ENCODE measurements around the gene CDH4.

CDH4 gene

GRCh38 chr20:61347443-61347842 lies 95.4 kb downstream of the CDH4 start:
- Histone ChIP-seq H3K9ac (ENCODE audit: low read length) (no peak overlapping the region), H3K9me3 (ENCODE audit: control insufficient read depth, insufficient read depth, low read depth, low read length) (no peaks in the 10 kb centered on the region), H3K4me1 (ENCODE audit: control insufficient read depth, insufficient read depth, low read length) (peaks cover 21% of the 10 kb centered on the region), H3K4me3 (ENCODE audit: low read depth, low read length) (no peak overlapping the region), H3K36me3 (ENCODE audit: control insufficient read depth, insufficient read depth, low read length) (no peaks in the 10 kb centered on the region), H3K27me3 (ENCODE audit: control insufficient read depth, insufficient read depth, low read length) (peaks cover 68% of the 10 kb centered on the region), H3K27ac (ENCODE audit: low read depth, low read length) (no peak overlapping the region)

- H3K9me3 ChIP-seq (ENCODE audit: control insufficient read depth, insufficient read depth, low read depth, low read length) = no peaks in the 10 kb centered on the region
- H3K36me3 ChIP-seq (ENCODE audit: control insufficient read depth, insufficient read depth, low read length) = no peaks in the 10 kb centered on the region
- no peak overlapping the region for H3K4me3 ChIP-seq (ENCODE audit: low read depth, low read length)
- no peak overlapping the region for H3K27ac ChIP-seq (ENCODE audit: low read depth, low read length)
- peaks cover 29% of the 10 kb centered on the region for H3K4me1 ChIP-seq (ENCODE audit: control insufficient read depth, insufficient read depth, low read length)
- H3K9ac ChIP-seq (ENCODE audit: low read length) = no peak overlapping the region
- peaks cover 67% of the 10 kb centered on the region for H3K27me3 ChIP-seq (ENCODE audit: control insufficient read depth, insufficient read depth, low read length)
Observed at GRCh38 chr20:61349447-61350165, 97.5 kb downstream of the CDH4 start.

GRCh38 chr20:61350500-61351250 lies 98.6 kb downstream of the CDH4 start:
- Histone ChIP-seq H3K4me1 (ENCODE audit: control insufficient read depth, insufficient read depth, low read length) (peaks cover 29% of the 10 kb centered on the region), H3K27ac (ENCODE audit: low read depth, low read length) (no peak overlapping the region), H3K4me3 (ENCODE audit: low read depth, low read length) (no peak overlapping the region), H3K9me3 (ENCODE audit: control insufficient read depth, insufficient read depth, low read depth, low read length) (no peaks in the 10 kb centered on the region), H3K9ac (ENCODE audit: low read length) (no peak overlapping the region), H3K27me3 (ENCODE audit: control insufficient read depth, insufficient read depth, low read length) (peaks cover 64% of the 10 kb centered on the region), H3K36me3 (ENCODE audit: control insufficient read depth, insufficient read depth, low read length) (no peaks in the 10 kb centered on the region)

- no peak overlapping the region for H3K9ac ChIP-seq (ENCODE audit: low read length)
- peaks cover 29% of the 10 kb centered on the region for H3K4me1 ChIP-seq (ENCODE audit: control insufficient read depth, insufficient read depth, low read length)
- H3K27ac ChIP-seq (ENCODE audit: low read depth, low read length) = no peak overlapping the region
- no peaks in the 10 kb centered on the region for H3K36me3 ChIP-seq (ENCODE audit: control insufficient read depth, insufficient read depth, low read length)
- no peaks in the 10 kb centered on the region for H3K9me3 ChIP-seq (ENCODE audit: control insufficient read depth, insufficient read depth, low read depth, low read length)
- peaks cover 60% of the 10 kb centered on the region for H3K27me3 ChIP-seq (ENCODE audit: control insufficient read depth, insufficient read depth, low read length)
- H3K4me3 ChIP-seq (ENCODE audit: low read depth, low read length) = peak overlapping the region; percentile 35; the same call in 1 of the 2 replicates
Observed at GRCh38 chr20:61352346-61353260, 100.5 kb downstream of the CDH4 start.

- Histone ChIP-seq H3K9me3 (ENCODE audit: control insufficient read depth, insufficient read depth, low read depth, low read length) (no peaks in the 10 kb centered on the region), H3K9ac (ENCODE audit: low read length) (no peak overlapping the region), H3K4me1 (ENCODE audit: control insufficient read depth, insufficient read depth, low read length) (peaks cover 28% of the 10 kb centered on the region), H3K27me3 (ENCODE audit: control insufficient read depth, insufficient read depth, low read length) (peaks cover 60% of the 10 kb centered on the region), H3K4me3 (ENCODE audit: low read depth, low read length) (no peak overlapping the region), H3K27ac (ENCODE audit: low read depth, low read length) (no peak overlapping the region), H3K36me3 (ENCODE audit: control insufficient read depth, insufficient read depth, low read length) (no peaks in the 10 kb centered on the region)
Observed at GRCh38 chr20:61353261-61354000, 101.4 kb downstream of the CDH4 start.

GRCh38 chr20:61354001-61354390 lies 101.9 kb downstream of the CDH4 start:
- no peaks in the 10 kb centered on the region for H3K36me3 ChIP-seq (ENCODE audit: control insufficient read depth, insufficient read depth, low read length)
- H3K4me1 ChIP-seq (ENCODE audit: control insufficient read depth, insufficient read depth, low read length) = peaks cover 23% of the 10 kb centered on the region
- H3K9me3 ChIP-seq (ENCODE audit: control insufficient read depth, insufficient read depth, low read depth, low read length) = no peaks in the 10 kb centered on the region
- no peak overlapping the region for H3K9ac ChIP-seq (ENCODE audit: low read length)
- peaks cover 61% of the 10 kb centered on the region for H3K27me3 ChIP-seq (ENCODE audit: control insufficient read depth, insufficient read depth, low read length)
- no peak overlapping the region for H3K27ac ChIP-seq (ENCODE audit: low read depth, low read length)
- H3K4me3 ChIP-seq (ENCODE audit: low read depth, low read length) = no peak overlapping the region

GRCh38 chr20:61354501-61354900 lies 102.4 kb downstream of the CDH4 start:
- Histone ChIP-seq H3K27me3 (ENCODE audit: control insufficient read depth, insufficient read depth, low read length) (peaks cover 61% of the 10 kb centered on the region), H3K9ac (ENCODE audit: low read length) (no peak overlapping the region), H3K36me3 (ENCODE audit: control insufficient read depth, insufficient read depth, low read length) (no peaks in the 10 kb centered on the region), H3K4me1 (ENCODE audit: control insufficient read depth, insufficient read depth, low read length) (peaks cover 18% of the 10 kb centered on the region), H3K9me3 (ENCODE audit: control insufficient read depth, insufficient read depth, low read depth, low read length) (no peaks in the 10 kb centered on the region), H3K27ac (ENCODE audit: low read depth, low read length) (no peak overlapping the region), H3K4me3 (ENCODE audit: low read depth, low read length) (no peak overlapping the region)

- H3K27ac ChIP-seq (ENCODE audit: low read depth, low read length) = no peak overlapping the region
- H3K36me3 ChIP-seq (ENCODE audit: control insufficient read depth, insufficient read depth, low read length) = no peaks in the 10 kb centered on the region
- no peaks in the 10 kb centered on the region for H3K9me3 ChIP-seq (ENCODE audit: control insufficient read depth, insufficient read depth, low read depth, low read length)
- peaks cover 62% of the 10 kb centered on the region for H3K27me3 ChIP-seq (ENCODE audit: control insufficient read depth, insufficient read depth, low read length)
- H3K4me1 ChIP-seq (ENCODE audit: control insufficient read depth, insufficient read depth, low read length) = peaks cover 14% of the 10 kb centered on the region; the same call in 1 of the 2 replicates
- no peak overlapping the region for H3K4me3 ChIP-seq (ENCODE audit: low read depth, low read length)
- H3K9ac ChIP-seq (ENCODE audit: low read length) = no peak overlapping the region
Observed at GRCh38 chr20:61354901-61355495, 102.9 kb downstream of the CDH4 start.

GRCh38 chr20:61355585-61355984 lies 103.5 kb downstream of the CDH4 start:
- Histone ChIP-seq H3K27ac (ENCODE audit: low read depth, low read length) (no peak overlapping the region), H3K9ac (ENCODE audit: low read length) (no peak overlapping the region), H3K36me3 (ENCODE audit: control insufficient read depth, insufficient read depth, low read length) (no peaks in the 10 kb centered on the region), H3K27me3 (ENCODE audit: control insufficient read depth, insufficient read depth, low read length) (peaks cover 67% of the 10 kb centered on the region), H3K9me3 (ENCODE audit: control insufficient read depth, insufficient read depth, low read depth, low read length) (no peaks in the 10 kb centered on the region), H3K4me3 (ENCODE audit: low read depth, low read length) (no peak overlapping the region), H3K4me1 (ENCODE audit: control insufficient read depth, insufficient read depth, low read length) (peaks cover 14% of the 10 kb centered on the region; the same call in 1 of the 2 replicates)

- Histone ChIP-seq H3K9ac (ENCODE audit: low read length) (no peak overlapping the region), H3K27ac (ENCODE audit: low read depth, low read length) (no peak overlapping the region), H3K4me3 (ENCODE audit: low read depth, low read length) (no peak overlapping the region), H3K36me3 (ENCODE audit: control insufficient read depth, insufficient read depth, low read length) (no peaks in the 10 kb centered on the region), H3K27me3 (ENCODE audit: control insufficient read depth, insufficient read depth, low read length) (peaks cover 68% of the 10 kb centered on the region), H3K9me3 (ENCODE audit: control insufficient read depth, insufficient read depth, low read depth, low read length) (no peaks in the 10 kb centered on the region), H3K4me1 (ENCODE audit: control insufficient read depth, insufficient read depth, low read length) (peaks cover 10% of the 10 kb centered on the region; the same call in 1 of the 2 replicates)
Observed at GRCh38 chr20:61356196-61356595, 104.1 kb downstream of the CDH4 start.
